HG02970 (cell line): ENCODE results near the gene SKIC8.
A peak's percentile ranks its signal among the peaks of the same experiment; 100 is the strongest.

Source experiments
- ATAC-seq: cut with Tn5 transposase; IDR thresholded peaks from one replicate; pipeline ENCODE4 v1.9.1; 2021; ENCODE audit warnings: mild to moderate bottlenecking, moderate library complexity, moderate number of reproducible peaks; ENCODE audit not compliant: unreplicated experiment, low FRiP score

Gene SKIC8

DNA sequence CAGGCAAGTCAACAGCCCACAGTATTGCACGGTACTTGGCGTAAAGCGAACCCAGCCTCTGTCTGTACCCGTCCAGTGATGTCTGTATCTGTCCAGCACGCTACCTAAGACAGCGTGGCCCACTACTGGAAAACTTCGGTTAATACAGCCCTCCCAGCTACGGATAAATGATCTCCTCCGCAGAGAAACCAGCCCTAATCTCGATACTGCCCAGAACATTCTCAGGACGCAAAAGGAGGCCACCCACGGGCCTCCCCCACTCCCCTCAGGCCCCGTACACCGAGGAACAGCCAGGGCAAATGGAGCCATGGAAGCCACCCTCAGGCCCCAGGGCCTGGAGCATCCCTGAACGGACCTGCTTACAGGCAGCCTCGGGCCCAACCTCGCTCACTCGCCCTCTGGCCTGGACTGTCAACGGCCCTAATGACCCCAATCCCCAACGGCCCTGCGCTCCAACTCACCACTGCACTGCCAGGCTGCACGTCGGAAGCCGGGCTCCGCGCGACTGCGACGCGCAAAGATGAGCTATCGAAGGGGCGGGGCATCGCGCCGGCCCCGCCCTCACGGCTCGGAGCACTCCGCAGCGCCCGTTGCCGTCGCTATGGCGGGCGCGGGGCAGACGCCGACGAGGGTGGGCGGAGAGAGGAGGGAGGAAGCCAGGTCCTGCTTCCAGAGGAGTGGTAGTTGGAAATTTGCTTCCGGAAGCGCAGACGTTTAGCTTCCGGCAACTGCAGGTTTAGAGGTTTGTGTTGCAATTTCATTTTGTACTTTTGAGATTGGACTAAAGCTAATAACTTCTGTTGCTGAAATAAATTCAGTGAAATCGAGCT lies at the start of gene SKIC8:
TSS of gene SKIC8 (minus strand) at position 509 of the 830 bp plus-strand sequence. CDS start 3,923 bp downstream, outside the sequence.
- peak; percentile 85 for ATAC-seq

GRCh38 chr15:78347586-78348543 lies 48.5 kb upstream of the SKIC8 start:
- no peak for ATAC-seq

GRCh38 chr15:78345396-78346125 lies 46.2 kb upstream of the SKIC8 start:
- no peak for ATAC-seq

DNA sequence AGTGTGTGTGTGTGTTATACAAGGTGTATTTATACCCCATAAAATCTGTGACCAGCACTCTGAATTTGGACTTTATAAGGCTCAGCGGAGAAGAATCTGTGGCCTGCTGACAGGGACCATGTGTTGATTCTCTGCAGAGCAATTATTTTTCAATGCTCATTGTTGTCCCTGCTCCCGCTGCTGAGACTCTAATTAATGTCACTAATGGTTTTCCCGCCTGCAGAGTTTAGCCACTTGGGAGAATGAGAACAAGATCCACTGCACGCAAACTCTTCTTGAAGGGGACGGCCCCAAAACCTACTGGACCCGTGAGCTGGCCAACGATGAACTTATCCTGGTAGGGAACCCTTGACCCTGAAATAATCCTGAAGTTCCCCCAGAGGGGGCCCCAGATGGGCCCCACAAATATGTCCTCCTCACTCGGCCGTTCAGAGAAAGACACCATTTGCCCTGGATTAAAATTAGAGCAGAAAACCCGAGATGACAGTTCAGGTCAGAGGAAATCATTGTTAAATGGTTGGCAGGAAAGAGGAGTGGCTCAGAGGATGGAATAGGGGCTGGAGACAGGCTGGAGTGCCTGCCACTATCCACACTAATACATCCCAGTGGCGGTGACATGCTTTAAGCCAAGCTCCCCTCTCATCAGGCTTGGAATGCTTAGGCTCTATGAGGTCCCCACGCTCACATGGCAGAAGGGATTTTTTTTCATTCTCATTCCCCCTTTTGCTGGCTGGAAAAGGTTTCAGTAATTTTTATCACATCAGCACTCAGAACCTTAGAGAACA lies 44.1 kb upstream of the SKIC8 start:
- ATAC-seq: no peak

GRCh38 chr15:78342021-78342420 lies 42.6 kb upstream of the SKIC8 start:
- ATAC-seq: no peak

- no peak for ATAC-seq
Measured at GRCh38 chr15:78341057-78341987, 41.9 kb upstream of the SKIC8 start.

GRCh38 chr15:78340231-78341056 lies 41.0 kb upstream of the SKIC8 start, which contains the start of gene CRABP1:
CRABP1 (plus strand) TSS chr15:78340353; CDS start chr15:78340429, 76 bp downstream.
- ATAC-seq: no peak

- ATAC-seq: no peak
Measured at GRCh38 chr15:78339559-78339958, 40.1 kb upstream of the SKIC8 start.

DNA sequence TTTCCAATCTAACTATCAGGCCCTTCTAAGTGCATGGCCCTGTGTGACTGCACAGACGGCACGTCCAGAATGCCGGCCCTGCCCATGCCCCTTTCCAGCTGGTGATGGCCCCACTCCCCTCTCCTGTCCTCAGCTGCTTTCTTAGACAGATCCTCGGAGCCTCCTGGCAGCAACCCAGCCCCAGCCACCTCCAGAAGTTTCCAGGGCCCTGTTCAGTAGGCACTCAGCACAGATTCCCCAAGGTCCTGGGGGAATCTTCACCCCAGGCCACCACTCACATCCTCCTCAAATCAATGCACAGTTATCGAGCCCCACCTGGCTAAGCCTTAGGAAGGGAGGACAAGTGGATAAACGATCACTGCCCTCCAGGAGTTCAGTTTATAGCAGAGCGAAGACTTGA lies 39.4 kb upstream of the SKIC8 start:
- no peak for ATAC-seq

- no peak for ATAC-seq
Measured at GRCh38 chr15:78335985-78336384, 36.6 kb upstream of the SKIC8 start.

- ATAC-seq: no peak
Measured at GRCh38 chr15:78334845-78335244, 35.4 kb upstream of the SKIC8 start.

- no peak for ATAC-seq
Measured at GRCh38 chr15:78329625-78330024, 30.2 kb upstream of the SKIC8 start.

DNA sequence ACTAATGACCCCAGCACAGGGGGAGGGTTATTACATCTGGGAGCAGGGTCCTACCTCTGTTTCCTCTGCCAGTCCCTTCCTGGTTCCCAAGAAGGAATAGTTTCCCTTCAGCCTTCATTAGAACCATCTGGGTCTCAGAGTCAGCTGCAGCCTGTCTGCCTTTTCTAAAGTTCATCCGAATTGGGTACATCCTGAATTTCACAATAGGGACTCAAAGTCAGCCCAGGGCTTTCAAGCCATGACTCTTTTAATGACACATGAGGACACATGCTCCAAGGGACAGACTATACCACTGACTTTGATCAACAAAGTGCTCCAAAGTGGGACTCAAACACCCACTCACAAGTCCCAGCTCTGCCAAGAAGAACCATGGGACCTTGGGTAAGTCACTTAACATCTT lies 28.1 kb upstream of the SKIC8 start:
- ATAC-seq: no peak

- ATAC-seq: no peak
Measured at GRCh38 chr15:78325092-78325843, 25.9 kb upstream of the SKIC8 start.

DNA sequence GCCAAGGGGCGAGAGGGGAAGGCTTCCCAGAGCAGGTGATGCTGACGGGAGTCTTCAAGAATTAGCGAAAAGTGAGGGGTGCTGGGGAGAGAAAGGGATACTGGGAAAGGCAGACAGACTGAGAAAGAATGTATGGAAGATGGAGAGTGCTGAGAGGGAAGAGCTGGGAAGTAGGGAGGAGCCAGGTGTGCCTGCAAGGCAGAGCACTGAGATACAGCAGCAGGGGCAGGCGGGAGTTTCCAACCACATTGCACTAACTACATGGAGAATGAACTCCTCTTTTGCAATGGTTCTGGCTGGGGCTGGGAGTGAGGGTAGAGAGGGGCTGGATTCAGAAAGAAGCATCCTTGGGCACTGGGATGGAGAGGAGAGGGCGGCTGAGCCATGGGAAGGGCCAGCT lies 24.7 kb upstream of the SKIC8 start:
- no peak for ATAC-seq

- no peak for ATAC-seq
Measured at GRCh38 chr15:78323693-78324092, 24.3 kb upstream of the SKIC8 start.
